Hepatocyte (in vitro differentiated cells): ENCODE data around the gene OR11G2.

ENCODE experiments used
- EZH2 ChIP-seq: fragments of 200-600 bp; sonication (generic); IDR thresholded peaks from 2 replicates; pipeline ENCODE4 v1.6.1; 2016; ENCODE audit warnings: antibody characterized with exemption, mild to moderate bottlenecking, borderline replicate concordance
- EZH2phosphoT487 ChIP-seq: fragments of 200-600 bp; sonication (generic); IDR thresholded peaks from one replicate; pipeline ENCODE4 v1.6.1; 2018; ENCODE audit warnings: antibody characterized with exemption, mild to moderate bottlenecking, low read depth, moderate library complexity; ENCODE audit not compliant: unreplicated experiment, severe bottlenecking
- TF ChIP-seq, protein P1 (sequence below): fragments of 200-600 bp; sonication (generic); IDR thresholded peaks from 2 replicates; pipeline ENCODE4 v1.5.1; 2016; ENCODE audit warnings: antibody characterized with exemption, mild to moderate bottlenecking; ENCODE audit not compliant: poor library complexity

DNA sequence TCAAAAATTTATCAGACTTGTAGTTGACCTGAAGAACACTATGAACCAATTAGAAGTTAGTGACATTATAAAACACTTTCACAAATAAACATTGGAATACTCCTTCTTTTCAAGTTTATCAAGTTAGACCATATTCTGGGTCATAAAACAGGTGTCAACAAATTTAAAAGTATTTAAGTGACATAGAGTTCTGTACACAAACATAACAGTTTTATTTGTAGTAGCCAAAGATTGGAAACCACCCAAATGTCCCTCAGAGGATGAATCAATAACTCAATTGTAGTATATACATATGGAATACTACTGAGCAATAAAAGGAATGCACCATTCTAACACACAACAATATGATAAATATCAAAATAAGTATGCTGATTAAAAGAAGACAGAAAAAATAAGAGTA, 23.6 kb upstream of the OR11G2 start:
- TF ChIP-seq, protein P1, sequence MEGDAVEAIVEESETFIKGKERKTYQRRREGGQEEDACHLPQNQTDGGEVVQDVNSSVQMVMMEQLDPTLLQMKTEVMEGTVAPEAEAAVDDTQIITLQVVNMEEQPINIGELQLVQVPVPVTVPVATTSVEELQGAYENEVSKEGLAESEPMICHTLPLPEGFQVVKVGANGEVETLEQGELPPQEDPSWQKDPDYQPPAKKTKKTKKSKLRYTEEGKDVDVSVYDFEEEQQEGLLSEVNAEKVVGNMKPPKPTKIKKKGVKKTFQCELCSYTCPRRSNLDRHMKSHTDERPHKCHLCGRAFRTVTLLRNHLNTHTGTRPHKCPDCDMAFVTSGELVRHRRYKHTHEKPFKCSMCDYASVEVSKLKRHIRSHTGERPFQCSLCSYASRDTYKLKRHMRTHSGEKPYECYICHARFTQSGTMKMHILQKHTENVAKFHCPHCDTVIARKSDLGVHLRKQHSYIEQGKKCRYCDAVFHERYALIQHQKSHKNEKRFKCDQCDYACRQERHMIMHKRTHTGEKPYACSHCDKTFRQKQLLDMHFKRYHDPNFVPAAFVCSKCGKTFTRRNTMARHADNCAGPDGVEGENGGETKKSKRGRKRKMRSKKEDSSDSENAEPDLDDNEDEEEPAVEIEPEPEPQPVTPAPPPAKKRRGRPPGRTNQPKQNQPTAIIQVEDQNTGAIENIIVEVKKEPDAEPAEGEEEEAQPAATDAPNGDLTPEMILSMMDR, result no peak
- TF ChIP-seq EZH2phosphoT487, result no peak
- TF ChIP-seq EZH2, result no peak
